Keratinocyte (primary cell): ENCODE results near the gene DENND1A. TPM values are rescaled to one million over a fixed set of nuclear protein-coding genes. Genes with fewer than 3 reads are reported as not detected.

Source experiments
- DNase-seq: peaks from one replicate; pipeline ENCODE4 v3.0.0-alpha.2; 2011; ENCODE audit warnings: low read depth, missing footprints, low spot score
- FAIRE-seq: peaks from 2 replicates; lab custom pipeline; 2011; peaks lifted over from hg19 to GRCh38; lab: Jason Lieb, UNC
- H2AFZ ChIP-seq: 2 replicates; pipeline ENCODE4 v1.6.0; 2012; ENCODE audit warnings: low read length, control low read depth, inconsistent platforms; ENCODE audit not compliant: control insufficient read depth
- H3K27ac ChIP-seq: 2 replicates; pipeline ENCODE4 v1.5.1; 2011; ENCODE audit warnings: low read length; ENCODE audit not compliant: control insufficient read depth, insufficient read depth
- H3K27me3 ChIP-seq: 3 replicates; pipeline ENCODE4 v1.6.0; 2011; ENCODE audit warnings: low read length; ENCODE audit not compliant: control insufficient read depth, insufficient read depth; ENCODE audit errors: extremely low read depth
- H3K36me3 ChIP-seq, 2 experiments: 2 replicates in 1 of 2; 3 replicates in 1 of 2; pipeline ENCODE4 v1.5.1; 2011; ENCODE audit warnings: low read length in 2 of 2, mild to moderate bottlenecking in 1 of 2; ENCODE audit not compliant: control insufficient read depth in 2 of 2, insufficient read depth in 2 of 2; ENCODE audit errors: extremely low read depth in 1 of 2
- H3K4me1 ChIP-seq: 3 replicates; pipeline ENCODE4 v1.5.1; 2011; ENCODE audit warnings: low read length; ENCODE audit not compliant: control insufficient read depth, insufficient read depth; ENCODE audit errors: extremely low read depth
- H3K4me2 ChIP-seq: 3 replicates; pipeline ENCODE4 v1.6.0; 2011; ENCODE audit warnings: low read depth, low read length; ENCODE audit not compliant: control insufficient read depth, insufficient read depth; ENCODE audit errors: extremely low read depth
- H3K4me3 ChIP-seq, 3 experiments: fragments of 200-600 bp in 1 of 3; sonication (generic) in 1 of 3; 2 replicates in 2 of 3; 3 replicates in 1 of 3; pipeline ENCODE4 v1.5.1; 2011 to 2016; ENCODE audit warnings: low read length in 3 of 3, mild to moderate bottlenecking in 3 of 3, control low read depth in 2 of 3, inconsistent platforms in 1 of 3, low read depth in 1 of 3, mixed read lengths in 1 of 3, mixed run types in 1 of 3, moderate library complexity in 1 of 3; ENCODE audit not compliant: control insufficient read depth in 2 of 3, insufficient read depth in 2 of 3; ENCODE audit errors: extremely low read depth in 1 of 3
- H3K79me2 ChIP-seq: 2 replicates; pipeline ENCODE4 v1.6.0; 2012; ENCODE audit warnings: low read length; ENCODE audit not compliant: control insufficient read depth, insufficient read depth
- H3K9ac ChIP-seq: 3 replicates; pipeline ENCODE4 v1.6.0; 2011; ENCODE audit warnings: low read length; ENCODE audit not compliant: control insufficient read depth, insufficient read depth; ENCODE audit errors: extremely low read depth
- H3K9me1 ChIP-seq: 3 replicates; pipeline ENCODE4 v1.6.0; 2011; ENCODE audit warnings: low read length; ENCODE audit not compliant: control insufficient read depth, insufficient read depth; ENCODE audit errors: extremely low read depth
- H3K9me3 ChIP-seq: 2 replicates; pipeline ENCODE4 v1.5.1; 2012; ENCODE audit warnings: low read depth, low read length; ENCODE audit not compliant: control insufficient read depth
- H4K20me1 ChIP-seq: 3 replicates; pipeline ENCODE4 v1.6.0; 2011; ENCODE audit warnings: low read length; ENCODE audit not compliant: control insufficient read depth, insufficient read depth; ENCODE audit errors: extremely low read depth
- CTCF ChIP-seq, 3 experiments: IDR thresholded peaks in 1 of 3; conservative IDR thresholded peaks in 1 of 3; optimal IDR thresholded peaks in 1 of 3; 2 replicates in 2 of 3; 3 replicates in 1 of 3; pipeline versions ENCODE3 to v1.5.1; 2011; ENCODE audit warnings: low read length in 3 of 3, mild to moderate bottlenecking in 3 of 3, moderate library complexity in 2 of 3, control low read depth in 1 of 3, inconsistent platforms in 1 of 3; ENCODE audit not compliant: insufficient read depth in 2 of 3; ENCODE audit errors: extremely low read depth in 1 of 3
- EZH2 ChIP-seq: IDR thresholded peaks from one replicate; pipeline ENCODE4 v1.6.1; 2012; ENCODE audit warnings: inconsistent platforms, mild to moderate bottlenecking, low read length, moderate library complexity
- dilution Hi-C: fragments of 300-500 bp; cut with MboI; formaldehyde crosslinking; loops from one replicate; pipeline ENCODE4 v1.7.0; 2020; ENCODE audit warnings: low sequenced_read_pairs; ENCODE audit not compliant: extremely low pct_ligation_motif_present
- polyA plus RNA-seq, 5 experiments: library from polyadenylated mRNA; depleted of rRNA in 3 of 5; stranded (reverse) in 3 of 5; stranded (forward) in 1 of 5; unstranded in 1 of 5; fragments of >200 nt; gene quantifications; 1 replicate in 1 of 5; 2 replicates in 3 of 5; 3 replicates in 1 of 5; pipeline versions ENCODE4 v1.2.1 to v1.2.3, GENCODE V29; 2011 to 2012; ENCODE audit warnings: missing spikeins in 2 of 5, low read depth in 1 of 5, low replicate concordance in 1 of 5

The DENND1A gene
- polyA plus RNA-seq, 1 donor (not counting 4 experiments of a cell fraction or from before 2014, with no cell fraction given): 13.0 TPM

GRCh38 chr9:123437201-123437600, 492.7 kb downstream of the DENND1A start:
- no peak overlapping the region for H3K27ac ChIP-seq
- no peak overlapping the region for H3K4me2 ChIP-seq
- no peaks in the 10 kb centered on the region for H3K9me3 ChIP-seq
- FAIRE-seq (no peak), DNase-seq (no peak)
- H3K79me2 ChIP-seq: no peaks in the 10 kb centered on the region
- no peaks in the 10 kb centered on the region for H3K4me1 ChIP-seq
- no peak for TF ChIP-seq EZH2
- no peak for TF ChIP-seq CTCF (optimal IDR thresholded peaks at IDR 0.05 in 1 of 3, IDR thresholded peaks at IDR 0.05 in 1 of 3, conservative IDR thresholded peaks at IDR 0.05 in 1 of 3; ENCODE audit: extremely low read depth in 1 of 3, insufficient read depth in 2 of 3, low read length in 3 of 3)
- H3K36me3 ChIP-seq: peaks cover 0 to 1% of the 10 kb centered on the region in 2 experiments
- H3K4me3 ChIP-seq: no peak overlapping the region
- H4K20me1 ChIP-seq: no peaks in the 10 kb centered on the region
- dilution Hi-C loops: no loop called here
- no peaks in the 10 kb centered on the region for H3K9me1 ChIP-seq
- H3K9ac ChIP-seq: no peak overlapping the region
- H3K27me3 ChIP-seq: no peaks in the 10 kb centered on the region
- H2AFZ ChIP-seq: no peak overlapping the region

- no peak overlapping the region for H3K4me3 ChIP-seq
- no peak for FAIRE-seq
- no peak overlapping the region for H3K9ac ChIP-seq
- no peaks in the 10 kb centered on the region for H3K4me1 ChIP-seq
- H3K79me2 ChIP-seq: no peaks in the 10 kb centered on the region
- H2AFZ ChIP-seq: no peak overlapping the region
- dilution Hi-C loops: no loop called here
- no peak for TF ChIP-seq CTCF (optimal IDR thresholded peaks at IDR 0.05 in 1 of 3, IDR thresholded peaks at IDR 0.05 in 1 of 3, conservative IDR thresholded peaks at IDR 0.05 in 1 of 3; ENCODE audit: extremely low read depth in 1 of 3, insufficient read depth in 2 of 3, low read length in 3 of 3)
- TF ChIP-seq EZH2: no peak
- DNase-seq: no peak
- peaks cover 0 to 1% of the 10 kb centered on the region in 2 experiments for H3K36me3 ChIP-seq
- H4K20me1 ChIP-seq: no peaks in the 10 kb centered on the region
- no peaks in the 10 kb centered on the region for H3K9me1 ChIP-seq
- no peaks in the 10 kb centered on the region for H3K27me3 ChIP-seq
- no peak overlapping the region for H3K27ac ChIP-seq
- H3K9me3 ChIP-seq: no peaks in the 10 kb centered on the region
- no peak overlapping the region for H3K4me2 ChIP-seq
Measured at GRCh38 chr9:123435471-123435870, 494.5 kb downstream of the DENND1A start.
